Activated B cell treated with CpG ODN at 0.5 μM for 24 hours (primary cell): Measurements from ENCODE around the gene SLCO3A1. TPM values are rescaled to one million over a fixed set of nuclear protein-coding genes. Genes with fewer than 3 reads are reported as not detected.

Experiments
- ATAC-seq: fragments of 200-7000 bp; cut with Tn5 transposase; one replicate; pipeline ENCODE4 v1.10.0; 2021; ENCODE audit warnings: low read depth, mild to moderate bottlenecking, moderate library complexity
- CTCF ChIA-PET: fragments of 350-600 bp; sonication (Branson Sonifier 250); formaldehyde crosslinking; loops from one replicate; lab custom pipeline; 2021; ENCODE audit warnings: antibody characterized with exemption; lab: Charles Lee
- POLR2A ChIA-PET: fragments of 350-600 bp; sonication (Branson Sonifier 250); formaldehyde crosslinking; loops from one replicate; lab custom pipeline; 2021; ENCODE audit warnings: antibody characterized with exemption; lab: Charles Lee
- DNase-seq: peaks from one replicate; pipeline ENCODE4 v3.0.0; 2022
- H3K27ac Mint-ChIP-seq: one replicate; pipeline ENCODE4 v1.8.0; 2020; ENCODE audit warnings: mixed read lengths
- H3K27me3 Mint-ChIP-seq: one replicate; pipeline ENCODE4 v1.8.0; 2021; ENCODE audit warnings: mixed read lengths
- H3K36me3 Mint-ChIP-seq: one replicate; pipeline ENCODE4 v1.8.0; 2021; ENCODE audit warnings: low read depth, mixed read lengths
- H3K4me1 Mint-ChIP-seq: one replicate; pipeline ENCODE4 v1.8.0; 2021; ENCODE audit warnings: mixed read lengths
- H3K4me3 Mint-ChIP-seq: one replicate; pipeline ENCODE4 v1.8.0; 2020; ENCODE audit warnings: mild to moderate bottlenecking, mixed read lengths
- H3K9me3 Mint-ChIP-seq: one replicate; pipeline ENCODE4 v1.8.0; 2020; ENCODE audit warnings: mixed read lengths
- CTCF ChIP-seq: fragments of 200-600 bp; IDR thresholded peaks from one replicate; pipeline ENCODE4 v1.8.0; 2022; ENCODE audit warnings: antibody characterized with exemption, mild to moderate bottlenecking
- intact Hi-C: fragments of 100-400 bp; cut with micrococcal nuclease; formaldehyde crosslinking; loops from one replicate; pipeline ENCODE4 v1.15.1; 2024
- total RNA-seq: library from RNA; stranded (reverse); gene quantifications from 2 replicates; pipeline ENCODE4 v1.2.3, GENCODE V29; 2022

SLCO3A1 gene
- total RNA-seq, 1 donor from 2014 or later = 0.82 TPM

- POLR2A ChIA-PET = no interaction called here
- ATAC-seq (no peak), DNase-seq (no peak)
- CTCF ChIA-PET = no interaction called here
- Mint-ChIP-seq H3K36me3 (no peaks in the 10 kb centered on the region), H3K4me3 (no peak overlapping the region), H3K9me3 (no peaks in the 10 kb centered on the region), H3K27me3 (no peaks in the 10 kb centered on the region), H3K27ac (no peak overlapping the region), H3K4me1 (no peaks in the 10 kb centered on the region)
- intact Hi-C loops = loop anchor here (10.0 kb wide), 1 partner anchor 57 kb away; the partner anchor contains the start of gene SLCO3A1
- TF ChIP-seq CTCF = no peak
These were observed 58.3 kb downstream of the SLCO3A1 start for GRCh38 chr15:91911844-91912243.

GRCh38 chr15:91912336-91912735 lies 58.8 kb downstream of the SLCO3A1 start:
- ChIA-PET POLR2A (no interaction called here), CTCF (no interaction called here)
- Mint-ChIP-seq H3K27ac (no peak overlapping the region), H3K4me3 (no peak overlapping the region), H3K4me1 (no peaks in the 10 kb centered on the region), H3K27me3 (no peaks in the 10 kb centered on the region), H3K36me3 (no peaks in the 10 kb centered on the region), H3K9me3 (no peaks in the 10 kb centered on the region)
- no peak for ATAC-seq
- intact Hi-C loops = loop anchor here (10.0 kb wide), 1 partner anchor 58 kb away; the partner anchor contains the start of gene SLCO3A1
- DNase-seq = no peak
- no peak for TF ChIP-seq CTCF

- H3K4me3 Mint-ChIP-seq = no peak overlapping the region
- ATAC-seq (no peak), DNase-seq (no peak)
- no peaks in the 10 kb centered on the region for H3K9me3 Mint-ChIP-seq
- H3K27me3 Mint-ChIP-seq = no peaks in the 10 kb centered on the region
- CTCF ChIA-PET = no interaction called here
- no peak for TF ChIP-seq CTCF
- intact Hi-C loops = loop anchor here (10.0 kb wide), 1 partner anchor 59 kb away; the partner anchor contains the start of gene SLCO3A1
- no peaks in the 10 kb centered on the region for H3K36me3 Mint-ChIP-seq
- H3K4me1 Mint-ChIP-seq = no peaks in the 10 kb centered on the region
- POLR2A ChIA-PET = no interaction called here
- no peak overlapping the region for H3K27ac Mint-ChIP-seq
These were observed 60.1 kb downstream of the SLCO3A1 start for GRCh38 chr15:91913560-91913959.

GRCh38 chr15:91915576-91915975 lies 62.1 kb downstream of the SLCO3A1 start:
- Mint-ChIP-seq H3K4me3 (no peak overlapping the region), H3K9me3 (no peaks in the 10 kb centered on the region), H3K27ac (no peak overlapping the region), H3K36me3 (no peaks in the 10 kb centered on the region), H3K4me1 (no peaks in the 10 kb centered on the region), H3K27me3 (no peaks in the 10 kb centered on the region)
- no peak for DNase-seq
- ChIA-PET CTCF (no interaction called here), POLR2A (no interaction called here)
- no peak for TF ChIP-seq CTCF
- no peak for ATAC-seq
- intact Hi-C loops = loop anchor here (10.0 kb wide), 1 partner anchor 61 kb away; the partner anchor contains the start of gene SLCO3A1

- no peaks in the 10 kb centered on the region for H3K9me3 Mint-ChIP-seq
- no peaks in the 10 kb centered on the region for H3K27me3 Mint-ChIP-seq
- no peak overlapping the region for H3K4me3 Mint-ChIP-seq
- DNase-seq (no peak), ATAC-seq (no peak)
- intact Hi-C loops = loop anchor here (10.0 kb wide), 1 partner anchor 61 kb away; the partner anchor contains the start of gene SLCO3A1
- H3K27ac Mint-ChIP-seq = no peak overlapping the region
- H3K36me3 Mint-ChIP-seq = no peaks in the 10 kb centered on the region
- ChIA-PET CTCF (no interaction called here), POLR2A (no interaction called here)
- no peak for TF ChIP-seq CTCF
- H3K4me1 Mint-ChIP-seq = peaks cover 3% of the 10 kb centered on the region
These were observed 62.5 kb downstream of the SLCO3A1 start for GRCh38 chr15:91916051-91916450.
